Kidney epithelial cell (primary cell): ENCODE data around the gene P2RX3. TPM values are rescaled to one million over a fixed set of nuclear protein-coding genes. Genes with fewer than 3 reads are reported as not detected.

ENCODE experiments used
- DNase-seq: peaks from one replicate; pipeline ENCODE4 v3.0.0-alpha.2; 2010; ENCODE audit warnings: low read depth
- H3K27me3 ChIP-seq: 2 replicates; pipeline ENCODE4 v1.6.0; 2011; ENCODE audit warnings: low read length; ENCODE audit not compliant: control insufficient read depth, insufficient read depth
- H3K36me3 ChIP-seq: 2 replicates; pipeline ENCODE4 v1.5.1; 2011; ENCODE audit warnings: low read length; ENCODE audit not compliant: control insufficient read depth, insufficient read depth
- H3K4me3 ChIP-seq: 2 replicates; pipeline ENCODE4 v1.5.1; 2011; ENCODE audit warnings: low read depth, mild to moderate bottlenecking, control low read depth, low read length
- CTCF ChIP-seq: IDR thresholded peaks from 2 replicates; pipeline ENCODE4 v1.5.1; 2011; ENCODE audit warnings: mild to moderate bottlenecking, moderate library complexity, low read length, control low read depth, inconsistent platforms; ENCODE audit not compliant: insufficient read depth, poor library complexity, severe bottlenecking
- total RNA-seq: library from RNA; depleted of rRNA; stranded (reverse); fragments of >200 nt; gene quantifications from 2 replicates; pipeline ENCODE4 v1.2.3, GENCODE V29; 2015

P2RX3 gene
- total RNA-seq, 1 donor from 2014 or later, result not detected

DNA sequence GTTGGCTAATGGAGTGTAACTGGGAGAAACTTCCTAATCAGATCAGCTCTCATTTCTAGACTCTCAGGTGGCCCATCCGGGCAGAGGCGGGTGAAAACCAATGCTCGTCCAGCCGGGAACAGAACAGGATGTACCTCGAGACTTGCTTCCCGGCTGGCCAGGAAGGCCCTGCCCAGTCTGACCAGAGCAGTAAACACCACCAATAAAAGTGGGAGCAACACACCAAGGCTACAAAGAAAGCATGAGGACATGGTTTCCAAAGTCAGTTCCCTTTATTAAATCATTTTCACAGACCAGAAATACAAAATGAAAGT, 12.5 kb upstream of the P2RX3 start:
- peak; percentile 90 for DNase-seq
- Histone ChIP-seq H3K36me3 (no peaks in the 10 kb centered on the region), H3K27me3 (no peaks in the 10 kb centered on the region), H3K4me3 (peak overlapping the region; percentile 80)
- no peak for TF ChIP-seq CTCF

GRCh38 chr11:57327721-57328120, 10.4 kb upstream of the P2RX3 start:
- no peak for DNase-seq
- H3K36me3 ChIP-seq, result no peaks in the 10 kb centered on the region

GRCh38 chr11:57330029-57330428, 8.1 kb upstream of the P2RX3 start:
- no peak for TF ChIP-seq CTCF
- Histone ChIP-seq H3K27me3 (no peaks in the 10 kb centered on the region), H3K4me3 (no peak overlapping the region), H3K36me3 (no peaks in the 10 kb centered on the region)
- no peak for DNase-seq

More at GRCh38 chr11:57327721-57328120, 10.4 kb upstream of the P2RX3 start:
- no peak for TF ChIP-seq CTCF
- H3K4me3 ChIP-seq, result no peak overlapping the region
- no peaks in the 10 kb centered on the region for H3K27me3 ChIP-seq

DNA sequence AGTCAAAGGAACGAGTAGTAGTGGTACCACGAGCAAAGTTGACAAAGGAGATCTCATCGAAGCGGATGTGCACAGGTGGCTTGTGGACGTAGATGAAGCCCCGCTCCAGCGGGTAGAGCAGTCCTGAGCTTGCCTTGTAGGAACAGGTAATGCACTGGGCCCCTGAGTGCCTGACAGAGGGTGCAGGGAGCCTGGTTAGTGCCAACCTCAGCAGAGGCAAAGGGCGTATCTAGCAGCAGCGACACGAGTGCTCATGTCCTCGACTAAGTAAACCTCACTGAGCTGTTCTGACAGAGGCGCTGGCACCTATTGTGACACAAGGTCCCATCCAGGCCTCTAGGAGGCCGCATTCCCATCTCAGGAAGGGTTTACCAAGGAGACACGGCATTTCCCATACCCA, 6.4 kb upstream of the P2RX3 start:
- Histone ChIP-seq H3K27me3 (no peaks in the 10 kb centered on the region), H3K4me3 (no peak overlapping the region), H3K36me3 (no peaks in the 10 kb centered on the region)
- TF ChIP-seq CTCF, result no peak
- no peak for DNase-seq

- DNase-seq, result no peak
- Histone ChIP-seq H3K27me3 (no peaks in the 10 kb centered on the region), H3K36me3 (no peaks in the 10 kb centered on the region), H3K4me3 (no peak overlapping the region)
- TF ChIP-seq CTCF, result no peak
Observed at GRCh38 chr11:57332694-57333440, 5.3 kb upstream of the P2RX3 start.

GRCh38 chr11:57335023-57335342, 3.2 kb upstream of the P2RX3 start:
- no peak for TF ChIP-seq CTCF
- Histone ChIP-seq H3K36me3 (no peaks in the 10 kb centered on the region), H3K4me3 (peak overlapping the region; percentile 86), H3K27me3 (peaks cover 3% of the 10 kb centered on the region)
- DNase-seq, result no peak
